Stimulated activated CD4-positive, alpha-beta T cell treated with anti-CD3 and anti-CD28 coated beads, Interleukin-15, amount 100 ng/mL, for 48 hours (primary cell): Measurements from ENCODE around the gene ZNF784.

Experiments
- DNase-seq, 2 donors: peaks; one replicate each; pipeline ENCODE4 v3.0.0-alpha.2; 2020; ENCODE audit warnings: low read depth in 2 of 2

ZNF784 gene

GRCh38 chr19:55602104-55603001, 22.0 kb downstream of the ZNF784 start:
- DNase-seq = no peak

GRCh38 chr19:55601084-55601483, 23.3 kb downstream of the ZNF784 start:
- no peak for DNase-seq

- DNase-seq = no peak
These were observed 23.7 kb downstream of the ZNF784 start for GRCh38 chr19:55600662-55601028.

GRCh38 chr19:55599842-55600661, 24.3 kb downstream of the ZNF784 start, which contains the start of gene ZNF524:
Gene ZNF524, plus strand, starts transcription at chr19:55600288. Its CDS starts 1,825 bp downstream, at chr19:55602113.
- peak; percentile 74 to 78 for DNase-seq

GRCh38 chr19:55599468-55599841, 24.9 kb downstream of the ZNF784 start, which contains the start of gene FIZ1:
Gene FIZ1, minus strand, starts transcription at chr19:55599517. Its CDS starts 1,652 bp downstream, at chr19:55597865.
- DNase-seq = peak; percentile 95

GRCh38 chr19:55598719-55599467, 25.5 kb downstream of the ZNF784 start:
- peak; percentile 91 to 95 for DNase-seq

GRCh38 chr19:55598034-55598433, 26.3 kb downstream of the ZNF784 start:
- no peak for DNase-seq

GRCh38 chr19:55597501-55597921, 26.9 kb downstream of the ZNF784 start:
- no peak for DNase-seq

GRCh38 chr19:55596304-55596703, 28.1 kb downstream of the ZNF784 start:
- no peak for DNase-seq

GRCh38 chr19:55594996-55595545, 29.3 kb downstream of the ZNF784 start:
- DNase-seq = no peak

GRCh38 chr19:55593096-55593772, 31.1 kb downstream of the ZNF784 start:
- DNase-seq = no peak

- no peak for DNase-seq
These were observed 31.8 kb downstream of the ZNF784 start for GRCh38 chr19:55592391-55593090.

GRCh38 chr19:55591555-55591954, 32.8 kb downstream of the ZNF784 start:
- no peak for DNase-seq

GRCh38 chr19:55590617-55591016, 33.7 kb downstream of the ZNF784 start:
- no peak for DNase-seq

GRCh38 chr19:55590109-55590508, 34.3 kb downstream of the ZNF784 start:
- no peak for DNase-seq

- DNase-seq = no peak
These were observed 35.6 kb downstream of the ZNF784 start for GRCh38 chr19:55588738-55589137.

- DNase-seq = peak; percentile 90 to 95
These were observed 37.2 kb downstream of the ZNF784 start for GRCh38 chr19:55586976-55587668.

- DNase-seq = peak in 1 of 2 donors; percentile 40
These were observed 38.6 kb downstream of the ZNF784 start for GRCh38 chr19:55585658-55586339.

- no peak for DNase-seq
These were observed 39.5 kb downstream of the ZNF784 start for GRCh38 chr19:55584871-55585270.
